Measurements from ENCODE around the gene CFD. TPM values are rescaled to one million over a fixed set of nuclear protein-coding genes. Genes with fewer than 3 reads are reported as not detected.

Gene CFD
- total RNA-seq, 2 experiments from 2014 or later, result 0.35 TPM; not detected in 1

- BruUV-seq (replicated peaks), result no TSS peak
- POLR2A ChIA-PET, result no interaction called here
- Histone ChIP-seq H3K9me2 (ENCODE audit: insufficient read depth, low read length) (no peaks in the 10 kb centered on the region), H3K4me1 (ENCODE audit: insufficient read depth, low read length, poor library complexity, severe bottlenecking) (no peaks in the 10 kb centered on the region), H2AFZ (ENCODE audit: low read length) (no peak overlapping the region), H3K79me2 (ENCODE audit: insufficient read depth, low read depth, low read length) (no peaks in the 10 kb centered on the region), H4K20me1 (ENCODE audit: insufficient read depth, low read length) (no peaks in the 10 kb centered on the region), H3K27ac (ENCODE audit: low read depth, low read length, poor library complexity, severe bottlenecking) (no peak overlapping the region), H3K4me2 (ENCODE audit: low read length) (no peak overlapping the region), H3K9me3 (ENCODE audit: low read length) (no peaks in the 10 kb centered on the region), H3K4me3 (ENCODE audit: low read depth, low read length, poor library complexity, severe bottlenecking) (no peak overlapping the region), H3K36me3 (ENCODE audit: insufficient read depth, low read length) (peaks cover 9% of the 10 kb centered on the region)
- CTCF ChIA-PET (ENCODE audit: unreplicated experiment), result no interaction called here
- TF ChIP-seq CTCF (conservative IDR thresholded peaks at IDR 0.05; ENCODE audit: low read length) (no peak), EZH2phosphoT487 (IDR thresholded peaks at IDR 0.05; ENCODE audit: borderline replicate concordance, low read depth, low read length) (no peak)
- no peak for DNase-seq (ENCODE audit: low spot score)
- intact Hi-C loops (cut with micrococcal nuclease; ENCODE audit: unreplicated experiment), result no loop called here
Measured at GRCh38 chr19:821231-821824, 38.1 kb upstream of the CFD start.

DNA sequence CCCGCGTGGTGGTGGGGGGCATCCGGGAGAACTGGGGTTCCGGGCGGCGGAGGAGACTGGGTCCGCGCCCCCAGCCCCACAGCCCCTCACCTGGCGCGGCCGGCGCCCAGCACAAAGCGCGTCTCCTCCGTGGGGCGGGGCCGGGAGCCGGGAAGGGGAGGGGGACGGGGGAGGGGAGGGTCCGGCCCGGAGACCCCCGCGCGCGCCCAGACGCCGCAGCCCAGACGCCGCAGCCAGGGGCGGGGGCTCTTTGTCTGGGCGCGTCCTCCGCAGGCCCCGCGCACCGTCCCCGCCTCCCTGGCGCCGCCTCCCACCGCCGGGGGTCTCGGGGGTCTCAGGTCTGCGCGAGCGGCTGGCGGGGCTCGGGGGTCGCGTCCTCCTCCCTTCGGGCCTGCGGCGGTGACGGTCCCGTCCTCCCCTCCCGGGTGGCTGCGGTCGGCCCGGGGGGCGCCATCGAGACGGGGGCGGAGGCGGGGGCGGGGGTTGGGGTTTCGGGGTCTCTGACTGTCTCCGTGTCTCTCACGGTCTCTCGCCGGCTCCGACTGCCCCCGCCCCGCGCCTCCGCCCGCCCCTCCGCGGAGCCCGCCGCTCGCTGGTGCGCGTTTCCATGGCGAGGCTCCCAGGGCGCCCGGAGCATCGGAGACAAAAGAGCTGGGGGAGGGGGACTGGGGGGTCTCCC lies 37.5 kb upstream of the CFD start, which contains the start of gene PLPPR3:
Gene PLPPR3 (minus strand): TSS at position 131 of the 679 bp plus-strand sequence. CDS start 396 bp downstream, outside the sequence.
- intact Hi-C loops (cut with micrococcal nuclease; ENCODE audit: unreplicated experiment), result no loop called here
- H3K4me2 ChIP-seq (ENCODE audit: low read length), result no peak within 1 kb of the TSS
- 0 out of 2 replicates have a peak, but pooled peaks cover 5% of the 10 kb centered on the region for H3K36me3 ChIP-seq (ENCODE audit: insufficient read depth, low read length)
- ChIA-PET CTCF (ENCODE audit: unreplicated experiment) (no interaction called here), POLR2A (no interaction called here)
- no peaks in the 10 kb centered on the region for H3K9me3 ChIP-seq (ENCODE audit: low read length)
- no peaks in the 10 kb centered on the region for H4K20me1 ChIP-seq (ENCODE audit: insufficient read depth, low read length)
- no peak within 1 kb of the TSS for H3K27ac ChIP-seq (ENCODE audit: low read depth, low read length, poor library complexity, severe bottlenecking)
- H3K79me2 ChIP-seq (ENCODE audit: insufficient read depth, low read depth, low read length), result no peaks in the 10 kb centered on the region
- no peak within 1 kb of the TSS for H3K4me3 ChIP-seq (ENCODE audit: low read depth, low read length, poor library complexity, severe bottlenecking)
- TF ChIP-seq EZH2phosphoT487 (IDR thresholded peaks at IDR 0.05; ENCODE audit: borderline replicate concordance, low read depth, low read length) (no peak), CTCF (conservative IDR thresholded peaks at IDR 0.05; ENCODE audit: low read length) (no peak)
- H2AFZ ChIP-seq (ENCODE audit: low read length), result no peak within 1 kb of the TSS
- no peak for DNase-seq (ENCODE audit: low spot score)
- no peaks in the 10 kb centered on the region for H3K9me2 ChIP-seq (ENCODE audit: insufficient read depth, low read length)
- no peaks in the 10 kb centered on the region for H3K4me1 ChIP-seq (ENCODE audit: insufficient read depth, low read length, poor library complexity, severe bottlenecking)
- no TSS peak for BruUV-seq (replicated peaks)

GRCh38 chr19:823565-824121 lies 35.8 kb upstream of the CFD start:
- H3K4me2 ChIP-seq (ENCODE audit: low read length), result no peak overlapping the region
- H3K79me2 ChIP-seq (ENCODE audit: insufficient read depth, low read depth, low read length), result no peaks in the 10 kb centered on the region
- no peaks in the 10 kb centered on the region for H3K36me3 ChIP-seq (ENCODE audit: insufficient read depth, low read length)
- no peaks in the 10 kb centered on the region for H3K9me2 ChIP-seq (ENCODE audit: insufficient read depth, low read length)
- CTCF ChIA-PET (ENCODE audit: unreplicated experiment), result no interaction called here
- H2AFZ ChIP-seq (ENCODE audit: low read length), result no peak overlapping the region
- H3K9me3 ChIP-seq (ENCODE audit: low read length), result no peaks in the 10 kb centered on the region
- BruUV-seq (replicated peaks), result no TSS peak
- TF ChIP-seq EZH2phosphoT487 (IDR thresholded peaks at IDR 0.05; ENCODE audit: borderline replicate concordance, low read depth, low read length), result no peak
- no peak for TF ChIP-seq CTCF (conservative IDR thresholded peaks at IDR 0.05; ENCODE audit: low read length)
- no peak overlapping the region for H3K27ac ChIP-seq (ENCODE audit: low read depth, low read length, poor library complexity, severe bottlenecking)
- no peak for DNase-seq (ENCODE audit: low spot score)
- intact Hi-C loops (cut with micrococcal nuclease; ENCODE audit: unreplicated experiment), result no loop called here
- POLR2A ChIA-PET, result no interaction called here
- H4K20me1 ChIP-seq (ENCODE audit: insufficient read depth, low read length), result no peaks in the 10 kb centered on the region
- H3K4me3 ChIP-seq (ENCODE audit: low read depth, low read length, poor library complexity, severe bottlenecking), result no peak overlapping the region
- H3K4me1 ChIP-seq (ENCODE audit: insufficient read depth, low read length, poor library complexity, severe bottlenecking), result no peaks in the 10 kb centered on the region
